SK-N-SH treated with all-trans-retinoic acid at 6 μM for 48 hours (cell line): ENCODE data around the gene CFD.

Experiments
- ATAC-seq: fragments of 200-7000 bp; cut with Tn5 transposase; 3 replicates; pipeline ENCODE4 v1.9.1; 2020; ENCODE audit warnings: mild to moderate bottlenecking, moderate library complexity
- BACH2 ChIP-seq: fragments of 250-450 bp; sonication (Bioruptor Pico); IDR thresholded peaks from 2 replicates; pipeline ENCODE4 v1.9.0; 2021; ENCODE audit warnings: mild to moderate bottlenecking, borderline replicate concordance
- CSDC2 ChIP-seq: fragments of 250-450 bp; sonication (Bioruptor Pico); IDR thresholded peaks from 2 replicates; pipeline ENCODE4 v1.5.0; 2020; ENCODE audit warnings: mild to moderate bottlenecking, moderate library complexity
- ESRRG ChIP-seq: fragments of 250-450 bp; sonication (Bioruptor Pico); IDR thresholded peaks from 2 replicates; pipeline ENCODE4 v1.6.1; 2021; ENCODE audit warnings: mild to moderate bottlenecking
- GLIS3 ChIP-seq: fragments of 250-450 bp; sonication (Bioruptor Pico); IDR thresholded peaks from 2 replicates; pipeline ENCODE4 v1.5.0; 2020; ENCODE audit warnings: mild to moderate bottlenecking, moderate library complexity
- ISL1 ChIP-seq: fragments of 250-450 bp; sonication (Bioruptor Pico); IDR thresholded peaks from 2 replicates; pipeline ENCODE4 v2.1.2; 2022; ENCODE audit warnings: mild to moderate bottlenecking, moderate library complexity
- OSR1 ChIP-seq: fragments of 250-450 bp; sonication (Bioruptor Pico); IDR thresholded peaks from 2 replicates; pipeline ENCODE4 v1.8.0; 2022; ENCODE audit warnings: moderate library complexity, mild to moderate bottlenecking, inconsistent platforms
- PPARA ChIP-seq: fragments of 250-450 bp; sonication (Bioruptor Pico); IDR thresholded peaks from 2 replicates; pipeline ENCODE4 v1.5.0; 2020; ENCODE audit warnings: mild to moderate bottlenecking, borderline replicate concordance
- RARB ChIP-seq: fragments of 250-450 bp; sonication (Bioruptor Pico); IDR thresholded peaks from 2 replicates; pipeline ENCODE4 v1.8.0; 2021; ENCODE audit warnings: mild to moderate bottlenecking, moderate library complexity
- SNAI2 ChIP-seq: fragments of 250-450 bp; sonication (Bioruptor Pico); IDR thresholded peaks from 2 replicates; pipeline ENCODE4 v1.5.0; 2020; ENCODE audit warnings: mild to moderate bottlenecking, moderate library complexity
- TCF4 ChIP-seq: fragments of 250-450 bp; sonication (Bioruptor Pico); IDR thresholded peaks from 2 replicates; pipeline ENCODE4 v1.8.0; 2021; ENCODE audit warnings: mild to moderate bottlenecking, moderate library complexity, borderline replicate concordance
- TOX ChIP-seq: fragments of 250-450 bp; sonication (Bioruptor Pico); IDR thresholded peaks from 2 replicates; pipeline ENCODE4 v1.8.0; 2021; ENCODE audit warnings: mild to moderate bottlenecking, moderate library complexity, borderline replicate concordance
- ZC3H10 ChIP-seq: fragments of 250-450 bp; sonication (Bioruptor Pico); IDR thresholded peaks from 2 replicates; pipeline ENCODE4 v1.5.1; 2021; ENCODE audit warnings: mild to moderate bottlenecking, moderate library complexity
- ZFP30 ChIP-seq: fragments of 450-650 bp; formaldehyde crosslinking; IDR thresholded peaks from 2 replicates; pipeline ENCODE4 v1.5.0; 2022; ENCODE audit warnings: mild to moderate bottlenecking, moderate library complexity
- ZNF565 ChIP-seq: fragments of 450-650 bp; formaldehyde crosslinking; conservative IDR thresholded peaks from 2 replicates; pipeline ENCODE4 v1.5.0; 2020; ENCODE audit warnings: low read depth, mild to moderate bottlenecking, moderate library complexity
- ZNF70 ChIP-seq: fragments of 450-650 bp; formaldehyde crosslinking; IDR thresholded peaks from 2 replicates; pipeline ENCODE4 v1.5.0; 2020; ENCODE audit warnings: mild to moderate bottlenecking, moderate library complexity
- ZNF8 ChIP-seq: fragments of 450-650 bp; formaldehyde crosslinking; IDR thresholded peaks from 2 replicates; pipeline ENCODE4 v1.5.0; 2020; ENCODE audit warnings: mild to moderate bottlenecking, moderate library complexity
- TF ChIP-seq, protein P1 (sequence below): fragments of 250-450 bp; sonication (Bioruptor Pico); IDR thresholded peaks from 2 replicates; pipeline ENCODE4 v1.5.1; 2021; ENCODE audit warnings: mild to moderate bottlenecking, moderate library complexity
- TF ChIP-seq, protein P2 (sequence below): fragments of 250-450 bp; sonication (Bioruptor Pico); IDR thresholded peaks from 2 replicates; pipeline ENCODE4 v1.8.0; 2021; ENCODE audit warnings: low read depth, mild to moderate bottlenecking, moderate library complexity, borderline replicate concordance
- TF ChIP-seq, protein P3 (sequence below): fragments of 250-450 bp; sonication (Bioruptor Pico); IDR thresholded peaks from 2 replicates; pipeline ENCODE4 v1.5.1; 2020; ENCODE audit warnings: low read depth, mild to moderate bottlenecking, moderate library complexity
- TF ChIP-seq, protein P4 (sequence below): fragments of 250-450 bp; sonication (Bioruptor Pico); IDR thresholded peaks from 2 replicates; pipeline ENCODE4 v1.8.0; 2020; ENCODE audit warnings: mild to moderate bottlenecking, moderate library complexity, borderline replicate concordance

Gene CFD

DNA sequence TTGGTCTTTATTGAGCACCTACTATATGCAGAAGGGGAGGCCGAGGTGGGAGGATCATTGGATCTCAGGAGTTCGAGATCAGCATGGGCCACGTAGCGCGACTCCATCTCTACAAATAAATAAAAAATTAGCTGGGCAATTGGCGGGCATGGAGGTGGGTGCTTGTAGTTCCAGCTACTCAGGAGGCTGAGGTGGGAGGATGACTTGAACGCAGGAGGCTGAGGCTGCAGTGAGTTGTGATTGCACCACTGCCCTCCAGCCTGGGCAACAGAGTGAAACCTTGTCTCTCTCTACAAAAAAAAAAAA lies 3.8 kb downstream of the CFD start (continued):
- TF ChIP-seq, protein P1, sequence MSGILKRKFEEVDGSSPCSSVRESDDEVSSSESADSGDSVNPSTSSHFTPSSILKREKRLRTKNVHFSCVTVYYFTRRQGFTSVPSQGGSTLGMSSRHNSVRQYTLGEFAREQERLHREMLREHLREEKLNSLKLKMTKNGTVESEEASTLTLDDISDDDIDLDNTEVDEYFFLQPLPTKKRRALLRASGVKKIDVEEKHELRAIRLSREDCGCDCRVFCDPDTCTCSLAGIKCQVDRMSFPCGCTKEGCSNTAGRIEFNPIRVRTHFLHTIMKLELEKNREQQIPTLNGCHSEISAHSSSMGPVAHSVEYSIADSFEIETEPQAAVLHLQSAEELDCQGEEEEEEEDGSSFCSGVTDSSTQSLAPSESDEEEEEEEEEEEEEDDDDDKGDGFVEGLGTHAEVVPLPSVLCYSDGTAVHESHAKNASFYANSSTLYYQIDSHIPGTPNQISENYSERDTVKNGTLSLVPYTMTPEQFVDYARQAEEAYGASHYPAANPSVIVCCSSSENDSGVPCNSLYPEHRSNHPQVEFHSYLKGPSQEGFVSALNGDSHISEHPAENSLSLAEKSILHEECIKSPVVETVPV (CRISPR knock-in tag) = no peak
- TF ChIP-seq OSR1 (no peak), ZNF565 (CRISPR knock-in tag) (no peak), TOX (CRISPR knock-in tag) (no peak), ZNF8 (CRISPR knock-in tag) (no peak)
- TF ChIP-seq, protein P2, sequence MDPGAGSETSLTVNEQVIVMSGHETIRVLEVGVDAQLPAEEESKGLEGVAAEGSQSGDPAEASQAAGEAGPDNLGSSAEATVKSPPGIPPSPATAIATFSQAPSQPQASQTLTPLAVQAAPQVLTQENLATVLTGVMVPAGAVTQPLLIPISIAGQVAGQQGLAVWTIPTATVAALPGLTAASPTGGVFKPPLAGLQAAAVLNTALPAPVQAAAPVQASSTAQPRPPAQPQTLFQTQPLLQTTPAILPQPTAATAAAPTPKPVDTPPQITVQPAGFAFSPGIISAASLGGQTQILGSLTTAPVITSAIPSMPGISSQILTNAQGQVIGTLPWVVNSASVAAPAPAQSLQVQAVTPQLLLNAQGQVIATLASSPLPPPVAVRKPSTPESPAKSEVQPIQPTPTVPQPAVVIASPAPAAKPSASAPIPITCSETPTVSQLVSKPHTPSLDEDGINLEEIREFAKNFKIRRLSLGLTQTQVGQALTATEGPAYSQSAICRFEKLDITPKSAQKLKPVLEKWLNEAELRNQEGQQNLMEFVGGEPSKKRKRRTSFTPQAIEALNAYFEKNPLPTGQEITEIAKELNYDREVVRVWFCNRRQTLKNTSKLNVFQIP = no peak

DNA sequence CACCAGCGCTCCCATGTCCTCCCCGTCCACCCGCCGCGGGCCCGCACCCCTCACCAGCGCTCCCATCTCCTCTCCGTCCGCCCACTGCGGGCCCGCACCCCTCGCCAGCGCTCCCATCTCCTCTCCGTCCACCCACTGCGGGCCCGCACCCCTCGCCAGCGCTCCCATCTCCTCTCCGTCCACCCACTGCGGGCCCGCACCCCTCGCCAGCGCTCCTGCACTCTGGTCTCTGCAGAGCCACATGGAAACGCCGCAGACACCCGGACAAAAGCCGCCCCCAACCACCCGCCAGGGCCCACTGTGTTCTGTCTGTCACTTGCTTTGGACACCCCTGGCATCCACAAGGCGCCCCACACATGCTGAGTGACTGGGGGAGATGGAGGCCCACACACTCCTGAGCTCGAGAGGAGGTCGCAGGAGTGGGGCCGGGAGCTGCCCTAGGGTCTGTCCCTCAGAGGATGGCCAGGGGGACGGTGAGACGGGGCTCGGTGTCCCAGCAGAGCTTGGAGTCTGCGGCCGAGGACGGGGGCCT lies 7.4 kb downstream of the CFD start:
- TF ChIP-seq TCF4 = no peak
- no peak for TF ChIP-seq OSR1
- TF ChIP-seq RARB = no peak
- TF ChIP-seq CSDC2 (CRISPR knock-in tag) = no peak
- TF ChIP-seq, protein P1 (CRISPR knock-in tag) = no peak
- no peak for TF ChIP-seq SNAI2 (CRISPR knock-in tag)
- no peak for ATAC-seq

DNA sequence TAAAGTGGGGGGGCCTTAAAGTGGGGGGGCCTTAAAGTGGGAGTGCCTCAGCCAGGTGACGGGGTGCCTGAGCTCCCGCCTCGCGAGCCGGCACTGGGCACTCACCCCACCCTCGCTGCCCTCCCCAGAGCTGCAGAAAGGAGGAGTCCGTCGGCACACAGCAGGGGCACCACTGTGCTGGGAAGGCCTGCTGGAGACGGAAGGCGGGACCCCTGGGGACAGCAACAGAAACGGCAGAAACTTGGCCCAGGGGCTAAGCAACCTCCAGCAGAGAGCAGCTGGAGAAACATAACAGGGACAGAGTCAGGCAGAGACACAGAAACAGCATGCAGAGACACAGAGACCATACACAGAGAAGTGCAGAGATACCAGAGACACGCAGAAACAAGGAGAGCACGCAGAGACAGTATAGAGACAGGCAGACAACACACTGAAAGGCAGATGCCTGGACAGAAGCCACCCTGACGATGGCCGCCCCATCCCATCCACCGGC lies 7.9 kb downstream of the CFD start:
- ATAC-seq = no peak

DNA sequence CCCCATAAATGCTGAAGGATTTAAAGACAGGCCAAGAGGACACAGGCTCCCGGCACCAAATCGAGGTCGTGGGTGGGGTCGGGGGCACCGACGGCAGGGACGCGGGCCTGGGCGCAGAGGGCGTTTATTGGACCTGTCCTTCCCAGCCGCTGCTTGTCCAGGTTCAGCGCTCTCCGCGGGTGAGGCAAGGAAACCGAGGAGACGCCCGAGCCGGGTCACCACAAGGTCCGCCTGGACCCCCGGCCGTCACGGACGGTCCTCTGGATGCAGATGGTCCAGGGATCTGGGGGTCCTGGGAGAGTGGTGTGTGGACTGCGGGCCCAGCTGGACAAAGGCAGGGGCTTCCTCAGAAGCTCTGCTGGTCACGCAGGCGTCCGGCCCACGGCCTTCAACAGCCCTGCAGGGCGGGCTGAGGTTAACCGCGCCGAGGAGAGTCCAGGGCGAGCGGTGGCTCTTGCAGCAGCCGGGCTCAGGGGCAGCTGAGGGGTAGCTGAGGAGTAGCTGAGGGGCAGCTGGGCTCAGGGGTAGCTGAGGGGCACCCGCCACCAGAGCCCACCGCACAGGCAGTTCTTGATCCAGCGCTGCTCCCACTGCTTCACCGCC lies 8.5 kb downstream of the CFD start:
- ATAC-seq = no peak
- TF ChIP-seq ISL1 = no peak
- TF ChIP-seq RARB = no peak
- TF ChIP-seq ESRRG (CRISPR knock-in tag) = no peak
- TF ChIP-seq SNAI2 (CRISPR knock-in tag) = no peak
- no peak for TF ChIP-seq PPARA
- no peak for TF ChIP-seq ZNF70
- TF ChIP-seq, protein P2 = no peak
- TF ChIP-seq ZC3H10 (CRISPR knock-in tag) = no peak
- no peak for TF ChIP-seq CSDC2 (CRISPR knock-in tag)
- no peak for TF ChIP-seq ZFP30 (CRISPR knock-in tag)
- TF ChIP-seq ZNF8 (CRISPR knock-in tag) = no peak
- no peak for TF ChIP-seq TCF4
- TF ChIP-seq TOX (CRISPR knock-in tag) = no peak
- TF ChIP-seq ZNF565 (CRISPR knock-in tag) = no peak
- TF ChIP-seq BACH2 (CRISPR knock-in tag) = no peak
- TF ChIP-seq, protein P3, sequence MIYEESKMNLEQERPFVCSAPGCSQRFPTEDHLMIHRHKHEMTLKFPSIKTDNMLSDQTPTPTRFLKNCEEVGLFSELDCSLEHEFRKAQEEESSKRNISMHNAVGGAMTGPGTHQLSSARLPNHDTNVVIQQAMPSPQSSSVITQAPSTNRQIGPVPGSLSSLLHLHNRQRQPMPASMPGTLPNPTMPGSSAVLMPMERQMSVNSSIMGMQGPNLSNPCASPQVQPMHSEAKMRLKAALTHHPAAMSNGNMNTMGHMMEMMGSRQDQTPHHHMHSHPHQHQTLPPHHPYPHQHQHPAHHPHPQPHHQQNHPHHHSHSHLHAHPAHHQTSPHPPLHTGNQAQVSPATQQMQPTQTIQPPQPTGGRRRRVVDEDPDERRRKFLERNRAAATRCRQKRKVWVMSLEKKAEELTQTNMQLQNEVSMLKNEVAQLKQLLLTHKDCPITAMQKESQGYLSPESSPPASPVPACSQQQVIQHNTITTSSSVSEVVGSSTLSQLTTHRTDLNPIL (CRISPR knock-in tag) = no peak
- no peak for TF ChIP-seq GLIS3 (CRISPR knock-in tag)

More for the DNA sequence above, 7.9 kb downstream of the CFD start:
- TF ChIP-seq, protein P1 (CRISPR knock-in tag) = no peak
- TF ChIP-seq, protein P4, sequence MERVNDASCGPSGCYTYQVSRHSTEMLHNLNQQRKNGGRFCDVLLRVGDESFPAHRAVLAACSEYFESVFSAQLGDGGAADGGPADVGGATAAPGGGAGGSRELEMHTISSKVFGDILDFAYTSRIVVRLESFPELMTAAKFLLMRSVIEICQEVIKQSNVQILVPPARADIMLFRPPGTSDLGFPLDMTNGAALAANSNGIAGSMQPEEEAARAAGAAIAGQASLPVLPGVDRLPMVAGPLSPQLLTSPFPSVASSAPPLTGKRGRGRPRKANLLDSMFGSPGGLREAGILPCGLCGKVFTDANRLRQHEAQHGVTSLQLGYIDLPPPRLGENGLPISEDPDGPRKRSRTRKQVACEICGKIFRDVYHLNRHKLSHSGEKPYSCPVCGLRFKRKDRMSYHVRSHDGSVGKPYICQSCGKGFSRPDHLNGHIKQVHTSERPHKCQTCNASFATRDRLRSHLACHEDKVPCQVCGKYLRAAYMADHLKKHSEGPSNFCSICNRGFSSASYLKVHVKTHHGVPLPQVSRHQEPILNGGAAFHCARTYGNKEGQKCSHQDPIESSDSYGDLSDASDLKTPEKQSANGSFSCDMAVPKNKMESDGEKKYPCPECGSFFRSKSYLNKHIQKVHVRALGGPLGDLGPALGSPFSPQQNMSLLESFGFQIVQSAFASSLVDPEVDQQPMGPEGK = no peak
- no peak for TF ChIP-seq SNAI2 (CRISPR knock-in tag)
